Measurements from ENCODE around the gene OGFR.

OGFR gene

DNA sequence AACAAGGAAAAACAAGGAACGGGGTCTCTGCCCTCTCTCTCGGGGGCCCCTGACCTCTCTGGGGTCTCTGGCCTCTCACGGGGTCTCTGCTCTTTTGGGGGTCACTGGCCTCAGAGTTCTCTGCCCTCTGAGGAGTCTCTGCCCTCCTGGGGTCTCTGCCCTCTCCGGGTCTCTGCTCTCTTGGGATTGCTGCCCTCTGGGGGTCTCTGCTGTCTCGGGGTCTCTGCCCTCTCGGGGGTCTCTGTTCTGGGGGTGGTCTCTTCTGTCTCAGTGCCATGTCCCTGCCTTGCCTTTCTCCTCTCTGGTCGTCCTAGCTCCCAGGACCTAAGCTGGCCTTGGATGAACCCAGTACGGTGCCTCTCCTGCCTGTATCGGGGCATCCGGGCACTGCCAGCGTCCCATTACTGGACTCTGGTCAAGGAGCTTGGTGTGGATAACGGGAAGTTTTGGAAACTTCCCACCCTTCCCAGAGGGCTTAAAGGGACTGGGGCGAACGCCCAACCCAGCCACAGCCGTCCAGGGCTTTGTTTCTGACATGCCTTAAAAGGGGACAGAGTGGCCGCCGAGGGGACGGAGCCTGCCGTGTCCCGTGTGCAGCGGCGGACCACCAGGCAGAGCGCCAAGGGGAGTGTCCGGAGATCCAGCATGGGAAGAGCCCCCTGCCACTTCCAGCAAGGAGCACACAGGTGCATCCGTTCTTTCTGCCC is 33.1 kb upstream of the OGFR start:
- DNase-seq (ENCODE audit: low spot score) = no peak
- H2AK5ac ChIP-seq (ENCODE audit: low read depth, low read length) = peak overlapping the region; percentile 16

DNA sequence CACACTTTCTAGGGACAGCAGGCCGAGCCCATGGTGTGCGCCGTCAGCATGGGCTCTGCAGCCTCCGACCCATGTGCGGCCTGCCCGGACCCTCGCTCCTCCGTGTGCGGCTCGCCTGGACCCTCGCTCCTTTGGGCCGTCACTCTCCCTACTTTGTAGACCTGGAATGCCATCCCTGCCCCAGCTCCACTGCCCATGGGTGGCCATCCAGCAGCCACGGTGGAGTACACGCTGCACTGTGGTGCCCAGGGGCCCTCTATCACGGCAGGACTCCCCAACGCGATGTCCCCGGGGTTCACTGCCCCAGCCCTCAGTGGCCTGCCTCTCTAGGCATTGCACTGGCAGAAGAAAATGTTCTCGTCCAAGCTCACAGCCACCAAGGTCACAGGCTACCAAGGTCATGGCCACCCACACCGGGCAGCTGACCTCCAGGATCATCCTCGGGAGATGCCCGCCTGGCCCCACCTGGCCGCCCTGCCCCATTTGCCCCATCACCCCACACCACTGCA is 32.5 kb upstream of the OGFR start:
- H3K27me3 ChIP-seq (ENCODE audit: control insufficient read depth in 3 of 3, insufficient read depth in 3 of 3, low read depth in 1 of 3, low read length in 3 of 3) = peaks cover 0 to 26% (median 2%) of the 10 kb centered on the region in 3 experiments
- H3K18ac ChIP-seq (ENCODE audit: low read length) = peak overlapping the region; percentile 52
- H3K4me2 ChIP-seq (ENCODE audit: insufficient read depth, low read length, poor library complexity, severe bottlenecking) = no peak overlapping the region
- peaks cover 14 to 40% of the 10 kb centered on the region in 2 donors for H3K4me1 ChIP-seq (ENCODE audit: control insufficient read depth in 2 of 2, insufficient read depth in 1 of 2, low read depth in 1 of 2, low read length in 2 of 2)
- H2BK12ac ChIP-seq (ENCODE audit: low read length) = peak overlapping the region; percentile 32
- no peak overlapping the region for H3K9ac ChIP-seq (ENCODE audit: low read depth, low read length, poor library complexity)
- DNase-seq (ENCODE audit: low spot score) = no peak
- H3K36me3 ChIP-seq (replicated peaks in 1 of 2; ENCODE audit: control insufficient read depth in 2 of 2, insufficient read depth in 2 of 2, low read length in 2 of 2) = no peaks in the 10 kb centered on the region
- no peak overlapping the region for H3K23ac ChIP-seq (ENCODE audit: low read depth, low read length, poor library complexity)
- H2AK5ac ChIP-seq (ENCODE audit: low read depth, low read length) = peak overlapping the region; percentile 16
- no CpG with 5 or more reads among the region's 23 CpGs for WGBS, 2 donors (ENCODE audit: extremely low coverage in 2 of 2, insufficient read length in 2 of 2, insufficient replicate concordance in 1 of 2)
- H3K27ac ChIP-seq (replicated peaks; ENCODE audit: low read length) = no peak overlapping the region
- no peak overlapping the region for H3K4me3 ChIP-seq (ENCODE audit: low read length in 2 of 2)
- H3K79me1 ChIP-seq (ENCODE audit: low read depth, low read length) = peaks cover 2% of the 10 kb centered on the region
- peak overlapping the region; percentile 42 for H2BK5ac ChIP-seq (ENCODE audit: low read length)
- no peak overlapping the region for H3K4ac ChIP-seq (ENCODE audit: low read length)
- H4K8ac ChIP-seq (ENCODE audit: low read depth, low read length) = no peak overlapping the region
- no peak overlapping the region for H4K91ac ChIP-seq (ENCODE audit: low read depth, low read length, poor library complexity)
- no peak overlapping the region for H2AFZ ChIP-seq (ENCODE audit: low read length)
- no peak overlapping the region for H3K14ac ChIP-seq (ENCODE audit: low read length)
- H2BK120ac ChIP-seq (ENCODE audit: low read depth, low read length) = no peak overlapping the region
- peak overlapping the region; percentile 94 for H2BK15ac ChIP-seq (ENCODE audit: low read length)
- H3K9me3 ChIP-seq (replicated peaks in 1 of 2; ENCODE audit: control insufficient read depth in 2 of 2, insufficient read depth in 1 of 2, low read depth in 1 of 2, low read length in 2 of 2) = peaks cover 0 to 2% of the 10 kb centered on the region in 2 donors

More for the DNA sequence above, 33.1 kb upstream of the OGFR start:
- Histone ChIP-seq H2BK5ac (ENCODE audit: low read length) (peak overlapping the region; percentile 42), H3K27me3 (ENCODE audit: control insufficient read depth in 3 of 3, insufficient read depth in 3 of 3, low read depth in 1 of 3, low read length in 3 of 3) (peaks cover 0 to 26% (median 2%) of the 10 kb centered on the region in 3 experiments), H2AFZ (ENCODE audit: low read length) (no peak overlapping the region), H3K14ac (ENCODE audit: low read length) (no peak overlapping the region), H4K8ac (ENCODE audit: low read depth, low read length) (no peak overlapping the region), H2BK15ac (ENCODE audit: low read length) (peak overlapping the region; percentile 94), H3K9ac (ENCODE audit: low read depth, low read length, poor library complexity) (no peak overlapping the region), H3K79me1 (ENCODE audit: low read depth, low read length) (peaks cover 2% of the 10 kb centered on the region), H3K23ac (ENCODE audit: low read depth, low read length, poor library complexity) (no peak overlapping the region), H3K4me1 (ENCODE audit: control insufficient read depth in 2 of 2, insufficient read depth in 1 of 2, low read depth in 1 of 2, low read length in 2 of 2) (peaks cover 13 to 40% of the 10 kb centered on the region in 2 donors), H4K91ac (ENCODE audit: low read depth, low read length, poor library complexity) (no peak overlapping the region), H3K9me3 (replicated peaks in 1 of 2; ENCODE audit: control insufficient read depth in 2 of 2, insufficient read depth in 1 of 2, low read depth in 1 of 2, low read length in 2 of 2) (peaks cover 0 to under 1% of the 10 kb centered on the region in 2 donors), H3K4ac (ENCODE audit: low read length) (no peak overlapping the region), H3K36me3 (replicated peaks in 1 of 2; ENCODE audit: control insufficient read depth in 2 of 2, insufficient read depth in 2 of 2, low read length in 2 of 2) (no peaks in the 10 kb centered on the region), H3K4me3 (ENCODE audit: low read length in 2 of 2) (no peak overlapping the region), H3K4me2 (ENCODE audit: insufficient read depth, low read length, poor library complexity, severe bottlenecking) (no peak overlapping the region), H3K27ac (replicated peaks; ENCODE audit: low read length) (no peak overlapping the region), H3K18ac (ENCODE audit: low read length) (peak overlapping the region; percentile 52), H2BK120ac (ENCODE audit: low read depth, low read length) (no peak overlapping the region), H2BK12ac (ENCODE audit: low read length) (peak overlapping the region; percentile 32)
- no CpG with 5 or more reads among the region's 25 CpGs for WGBS, 2 donors (ENCODE audit: extremely low coverage in 2 of 2, insufficient read length in 2 of 2, insufficient replicate concordance in 1 of 2)

DNA sequence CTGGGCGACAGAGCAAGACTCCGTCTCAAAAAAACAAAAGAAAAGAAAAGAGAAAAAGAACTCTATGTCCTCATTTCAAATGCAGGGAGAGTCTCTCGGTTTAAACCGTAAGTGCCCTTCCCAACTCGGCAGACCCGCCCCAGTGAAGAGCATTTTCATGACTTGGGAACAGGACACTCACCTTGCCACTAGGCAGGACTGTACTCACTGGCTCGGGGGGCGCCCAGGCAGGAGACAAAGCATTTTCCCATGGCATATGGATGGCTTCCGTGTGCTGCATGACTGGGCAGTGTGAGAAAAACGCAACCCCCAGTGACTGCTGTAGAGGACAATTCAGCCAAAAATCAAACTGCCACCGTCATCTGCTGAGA is 32.0 kb upstream of the OGFR start:
- Histone ChIP-seq H2BK120ac (ENCODE audit: low read depth, low read length) (no peak overlapping the region), H3K9me3 (replicated peaks in 1 of 2; ENCODE audit: control insufficient read depth in 2 of 2, insufficient read depth in 1 of 2, low read depth in 1 of 2, low read length in 2 of 2) (peaks cover 0 to 2% of the 10 kb centered on the region in 2 donors), H3K36me3 (replicated peaks in 1 of 2; ENCODE audit: control insufficient read depth in 2 of 2, insufficient read depth in 2 of 2, low read length in 2 of 2) (no peaks in the 10 kb centered on the region), H2BK12ac (ENCODE audit: low read length) (no peak overlapping the region), H3K27ac (replicated peaks; ENCODE audit: low read length) (no peak overlapping the region), H2AFZ (ENCODE audit: low read length) (peak overlapping the region; percentile 60), H3K18ac (ENCODE audit: low read length) (no peak overlapping the region), H3K4me3 (ENCODE audit: low read length in 2 of 2) (no peak overlapping the region), H3K9ac (ENCODE audit: low read depth, low read length, poor library complexity) (no peak overlapping the region), H3K23ac (ENCODE audit: low read depth, low read length, poor library complexity) (no peak overlapping the region), H4K91ac (ENCODE audit: low read depth, low read length, poor library complexity) (no peak overlapping the region), H3K4me2 (ENCODE audit: insufficient read depth, low read length, poor library complexity, severe bottlenecking) (no peak overlapping the region), H3K14ac (ENCODE audit: low read length) (no peak overlapping the region), H3K27me3 (ENCODE audit: control insufficient read depth in 3 of 3, insufficient read depth in 3 of 3, low read depth in 1 of 3, low read length in 3 of 3) (peaks cover 0 to 26% (median 2%) of the 10 kb centered on the region in 3 experiments), H2AK5ac (ENCODE audit: low read depth, low read length) (peak overlapping the region; percentile 16), H3K79me1 (ENCODE audit: low read depth, low read length) (peaks cover 3% of the 10 kb centered on the region), H2BK15ac (ENCODE audit: low read length) (peak overlapping the region; percentile 0), H3K4me1 (ENCODE audit: control insufficient read depth in 2 of 2, insufficient read depth in 1 of 2, low read depth in 1 of 2, low read length in 2 of 2) (peaks cover 14 to 40% of the 10 kb centered on the region in 2 donors), H4K8ac (ENCODE audit: low read depth, low read length) (no peak overlapping the region), H2BK5ac (ENCODE audit: low read length) (no peak overlapping the region), H3K4ac (ENCODE audit: low read length) (no peak overlapping the region)
- DNase-seq (ENCODE audit: low spot score) = no peak
- no CpG with 5 or more reads among the region's 11 CpGs for WGBS, 2 donors (ENCODE audit: extremely low coverage in 2 of 2, insufficient read length in 2 of 2, insufficient replicate concordance in 1 of 2)

DNA sequence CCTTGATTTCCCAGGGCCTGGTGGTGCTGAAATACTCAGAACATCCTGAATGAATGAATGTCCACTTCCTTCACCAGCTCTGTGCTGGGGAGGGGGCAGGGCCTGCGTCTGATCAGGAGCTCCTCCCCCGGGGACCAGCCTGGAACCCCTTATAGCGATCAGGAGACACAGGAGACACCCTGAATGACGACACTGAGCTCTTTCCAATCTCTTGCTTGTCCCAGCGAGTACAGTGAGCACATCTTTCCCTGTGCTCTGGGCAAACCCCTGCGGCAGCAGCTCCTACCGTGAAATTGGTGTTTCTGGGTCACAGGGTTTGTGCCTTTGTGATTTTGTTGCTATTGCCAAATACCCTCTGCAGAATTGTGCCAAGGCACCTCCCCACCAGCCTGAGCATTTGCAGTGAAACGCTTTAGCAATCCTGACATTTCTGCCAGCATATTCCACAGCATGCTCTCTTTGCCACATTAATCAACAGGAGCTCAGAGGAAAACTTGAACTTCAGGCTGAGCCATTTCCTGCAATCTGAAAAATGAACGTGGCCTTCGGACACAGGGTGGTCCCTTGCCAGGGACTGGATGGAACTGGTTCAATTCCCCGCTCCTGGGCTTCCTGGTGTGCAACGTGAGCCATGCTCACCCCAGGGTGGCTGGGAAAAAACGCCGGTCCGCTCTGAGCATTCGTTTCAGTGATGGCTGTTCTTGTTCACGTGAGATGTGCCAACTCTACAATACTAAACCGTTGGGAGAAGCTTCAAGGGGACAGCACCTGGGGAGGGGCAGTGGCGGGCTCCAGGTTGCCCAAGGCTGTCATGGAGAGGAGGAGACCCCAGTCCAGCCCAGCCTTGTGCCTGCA is 31.4 kb upstream of the OGFR start:
- H3K27ac ChIP-seq (replicated peaks; ENCODE audit: low read length) = no peak overlapping the region
- DNase-seq (ENCODE audit: low spot score) = no peak

More for the DNA sequence above, 31.4 kb upstream of the OGFR start:
- no peaks in the 10 kb centered on the region for H3K36me3 ChIP-seq (replicated peaks in 1 of 2; ENCODE audit: control insufficient read depth in 2 of 2, insufficient read depth in 2 of 2, low read length in 2 of 2)
- H3K4me2 ChIP-seq (ENCODE audit: insufficient read depth, low read length, poor library complexity, severe bottlenecking) = no peak overlapping the region
- H2BK120ac ChIP-seq (ENCODE audit: low read depth, low read length) = no peak overlapping the region
- H2AFZ ChIP-seq (ENCODE audit: low read length) = peak overlapping the region; percentile 60
- peaks cover 4% of the 10 kb centered on the region for H3K79me1 ChIP-seq (ENCODE audit: low read depth, low read length)
- no peak overlapping the region for H4K91ac ChIP-seq (ENCODE audit: low read depth, low read length, poor library complexity)
- no peak overlapping the region for H3K4me3 ChIP-seq (ENCODE audit: low read length in 2 of 2)
- H2BK5ac ChIP-seq (ENCODE audit: low read length) = no peak overlapping the region
- H2AK5ac ChIP-seq (ENCODE audit: low read depth, low read length) = peak overlapping the region; percentile 54
- H4K8ac ChIP-seq (ENCODE audit: low read depth, low read length) = no peak overlapping the region
- H3K14ac ChIP-seq (ENCODE audit: low read length) = no peak overlapping the region
- H3K9ac ChIP-seq (ENCODE audit: low read depth, low read length, poor library complexity) = no peak overlapping the region
- H3K9me3 ChIP-seq (replicated peaks in 1 of 2; ENCODE audit: control insufficient read depth in 2 of 2, insufficient read depth in 1 of 2, low read depth in 1 of 2, low read length in 2 of 2) = peaks cover 0 to 2% of the 10 kb centered on the region in 2 donors
- no CpG with 5 or more reads among the region's 19 CpGs for WGBS, 2 donors (ENCODE audit: extremely low coverage in 2 of 2, insufficient read length in 2 of 2, insufficient replicate concordance in 1 of 2)
- H3K4ac ChIP-seq (ENCODE audit: low read length) = no peak overlapping the region
- no peak overlapping the region for H3K18ac ChIP-seq (ENCODE audit: low read length)
- peak overlapping the region; percentile 0 for H2BK15ac ChIP-seq (ENCODE audit: low read length)
- H3K23ac ChIP-seq (ENCODE audit: low read depth, low read length, poor library complexity) = no peak overlapping the region
- H3K4me1 ChIP-seq (ENCODE audit: control insufficient read depth in 2 of 2, insufficient read depth in 1 of 2, low read depth in 1 of 2, low read length in 2 of 2) = peaks cover 12 to 35% of the 10 kb centered on the region in 2 donors
- H2BK12ac ChIP-seq (ENCODE audit: low read length) = no peak overlapping the region
- peaks cover 0 to 26% (median 0%) of the 10 kb centered on the region in 3 experiments for H3K27me3 ChIP-seq (ENCODE audit: control insufficient read depth in 3 of 3, insufficient read depth in 3 of 3, low read depth in 1 of 3, low read length in 3 of 3)

Data from neuronal stem cell (in vitro differentiated cells).